Measurements from ENCODE around the gene DYNC1I2. TPM values are rescaled to one million over a fixed set of nuclear protein-coding genes. Genes with fewer than 3 reads are reported as not detected.

Gene DYNC1I2
- total and polyA plus RNA-seq, 2 experiments from 2014 or later: 79.4 to 102 TPM

DNA sequence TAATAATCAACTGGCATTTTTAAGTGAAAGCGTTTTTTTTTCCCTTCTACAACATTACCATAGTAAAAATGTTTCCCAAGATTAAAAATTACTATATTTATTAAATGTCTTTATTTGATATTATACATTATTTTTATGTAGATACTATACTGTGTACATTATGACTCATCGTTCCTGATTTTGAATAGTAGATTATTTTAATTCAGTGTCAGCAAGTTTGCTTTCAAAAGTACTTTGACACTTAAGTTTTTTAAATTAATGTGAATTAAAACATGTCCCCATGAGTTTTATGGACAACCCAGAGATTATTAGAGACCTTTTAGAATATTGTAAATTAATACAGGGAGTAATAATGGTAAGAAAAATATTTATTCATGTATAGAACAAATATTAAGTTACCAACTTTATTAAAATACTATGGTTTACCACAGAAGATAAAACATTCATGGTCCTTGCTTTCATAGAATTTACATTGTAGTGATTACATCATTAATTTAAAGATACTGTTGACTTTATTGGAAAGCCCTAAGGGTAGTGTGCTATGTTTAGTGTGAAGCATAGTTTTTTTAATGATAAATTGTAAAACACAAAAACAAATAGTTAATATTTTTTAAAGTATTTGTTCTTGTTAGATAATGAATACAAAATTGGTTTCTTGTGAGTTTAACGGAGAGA, 21.9 kb downstream of the DYNC1I2 start:
- Histone ChIP-seq H2AFZ (no peak overlapping the region), H3K4me1 (ENCODE audit: insufficient read depth) (no peaks in the 10 kb centered on the region), H3K36me3 (ENCODE audit: insufficient read depth) (no peaks in the 10 kb centered on the region), H3K27me3 (ENCODE audit: insufficient read depth) (no peaks in the 10 kb centered on the region), H3F3A (replicated peaks; ENCODE audit: low read depth) (no peaks in the 10 kb centered on the region), H3K79me2 (replicated peaks; ENCODE audit: insufficient read depth) (0 out of 2 replicates have a peak, but pooled peaks cover 10% of the 10 kb centered on the region), H3K9me2 (ENCODE audit: insufficient read depth) (no peaks in the 10 kb centered on the region), H3K4me3 (no peak overlapping the region), H3K27ac (ENCODE audit: low read depth) (no peak overlapping the region), H4K20me1 (replicated peaks; ENCODE audit: insufficient read depth) (no peaks in the 10 kb centered on the region), H3K4me2 (no peak overlapping the region)
- DNase-seq (ENCODE audit: low spot score): no peak
- H3K4me3 Mint-ChIP-seq: no peak overlapping the region
- no peak for ATAC-seq
- no peaks in the 10 kb centered on the region for H3K4me1 Mint-ChIP-seq
- TF ChIP-seq, protein P1, sequence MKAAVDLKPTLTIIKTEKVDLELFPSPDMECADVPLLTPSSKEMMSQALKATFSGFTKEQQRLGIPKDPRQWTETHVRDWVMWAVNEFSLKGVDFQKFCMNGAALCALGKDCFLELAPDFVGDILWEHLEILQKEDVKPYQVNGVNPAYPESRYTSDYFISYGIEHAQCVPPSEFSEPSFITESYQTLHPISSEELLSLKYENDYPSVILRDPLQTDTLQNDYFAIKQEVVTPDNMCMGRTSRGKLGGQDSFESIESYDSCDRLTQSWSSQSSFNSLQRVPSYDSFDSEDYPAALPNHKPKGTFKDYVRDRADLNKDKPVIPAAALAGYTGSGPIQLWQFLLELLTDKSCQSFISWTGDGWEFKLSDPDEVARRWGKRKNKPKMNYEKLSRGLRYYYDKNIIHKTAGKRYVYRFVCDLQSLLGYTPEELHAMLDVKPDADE (IDR thresholded peaks at IDR 0.05): no peak
- TF ChIP-seq, protein P2, sequence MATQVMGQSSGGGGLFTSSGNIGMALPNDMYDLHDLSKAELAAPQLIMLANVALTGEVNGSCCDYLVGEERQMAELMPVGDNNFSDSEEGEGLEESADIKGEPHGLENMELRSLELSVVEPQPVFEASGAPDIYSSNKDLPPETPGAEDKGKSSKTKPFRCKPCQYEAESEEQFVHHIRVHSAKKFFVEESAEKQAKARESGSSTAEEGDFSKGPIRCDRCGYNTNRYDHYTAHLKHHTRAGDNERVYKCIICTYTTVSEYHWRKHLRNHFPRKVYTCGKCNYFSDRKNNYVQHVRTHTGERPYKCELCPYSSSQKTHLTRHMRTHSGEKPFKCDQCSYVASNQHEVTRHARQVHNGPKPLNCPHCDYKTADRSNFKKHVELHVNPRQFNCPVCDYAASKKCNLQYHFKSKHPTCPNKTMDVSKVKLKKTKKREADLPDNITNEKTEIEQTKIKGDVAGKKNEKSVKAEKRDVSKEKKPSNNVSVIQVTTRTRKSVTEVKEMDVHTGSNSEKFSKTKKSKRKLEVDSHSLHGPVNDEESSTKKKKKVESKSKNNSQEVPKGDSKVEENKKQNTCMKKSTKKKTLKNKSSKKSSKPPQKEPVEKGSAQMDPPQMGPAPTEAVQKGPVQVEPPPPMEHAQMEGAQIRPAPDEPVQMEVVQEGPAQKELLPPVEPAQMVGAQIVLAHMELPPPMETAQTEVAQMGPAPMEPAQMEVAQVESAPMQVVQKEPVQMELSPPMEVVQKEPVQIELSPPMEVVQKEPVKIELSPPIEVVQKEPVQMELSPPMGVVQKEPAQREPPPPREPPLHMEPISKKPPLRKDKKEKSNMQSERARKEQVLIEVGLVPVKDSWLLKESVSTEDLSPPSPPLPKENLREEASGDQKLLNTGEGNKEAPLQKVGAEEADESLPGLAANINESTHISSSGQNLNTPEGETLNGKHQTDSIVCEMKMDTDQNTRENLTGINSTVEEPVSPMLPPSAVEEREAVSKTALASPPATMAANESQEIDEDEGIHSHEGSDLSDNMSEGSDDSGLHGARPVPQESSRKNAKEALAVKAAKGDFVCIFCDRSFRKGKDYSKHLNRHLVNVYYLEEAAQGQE (IDR thresholded peaks at IDR 0.05; ENCODE audit: unreplicated experiment): no peak
- TF ChIP-seq, protein P3, sequence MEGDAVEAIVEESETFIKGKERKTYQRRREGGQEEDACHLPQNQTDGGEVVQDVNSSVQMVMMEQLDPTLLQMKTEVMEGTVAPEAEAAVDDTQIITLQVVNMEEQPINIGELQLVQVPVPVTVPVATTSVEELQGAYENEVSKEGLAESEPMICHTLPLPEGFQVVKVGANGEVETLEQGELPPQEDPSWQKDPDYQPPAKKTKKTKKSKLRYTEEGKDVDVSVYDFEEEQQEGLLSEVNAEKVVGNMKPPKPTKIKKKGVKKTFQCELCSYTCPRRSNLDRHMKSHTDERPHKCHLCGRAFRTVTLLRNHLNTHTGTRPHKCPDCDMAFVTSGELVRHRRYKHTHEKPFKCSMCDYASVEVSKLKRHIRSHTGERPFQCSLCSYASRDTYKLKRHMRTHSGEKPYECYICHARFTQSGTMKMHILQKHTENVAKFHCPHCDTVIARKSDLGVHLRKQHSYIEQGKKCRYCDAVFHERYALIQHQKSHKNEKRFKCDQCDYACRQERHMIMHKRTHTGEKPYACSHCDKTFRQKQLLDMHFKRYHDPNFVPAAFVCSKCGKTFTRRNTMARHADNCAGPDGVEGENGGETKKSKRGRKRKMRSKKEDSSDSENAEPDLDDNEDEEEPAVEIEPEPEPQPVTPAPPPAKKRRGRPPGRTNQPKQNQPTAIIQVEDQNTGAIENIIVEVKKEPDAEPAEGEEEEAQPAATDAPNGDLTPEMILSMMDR (conservative IDR thresholded peaks at IDR 0.05; ENCODE audit: low read depth in 2 of 2): no peak
- TF ChIP-seq EZH2 (IDR thresholded peaks at IDR 0.05; ENCODE audit: low read depth, unreplicated experiment): no peak
- no peak for TF ChIP-seq ZNF114 (CRISPR knock-in tag; IDR thresholded peaks at IDR 0.05)
- H3K36me3 Mint-ChIP-seq (ENCODE audit: low read depth): no peaks in the 10 kb centered on the region
- no peaks in the 10 kb centered on the region for H3K9me3 Mint-ChIP-seq
- H3K27ac Mint-ChIP-seq: no peak overlapping the region
- H3K27me3 Mint-ChIP-seq (ENCODE audit: insufficient read depth, low read depth, poor library complexity): peaks cover 2% of the 10 kb centered on the region

DNA sequence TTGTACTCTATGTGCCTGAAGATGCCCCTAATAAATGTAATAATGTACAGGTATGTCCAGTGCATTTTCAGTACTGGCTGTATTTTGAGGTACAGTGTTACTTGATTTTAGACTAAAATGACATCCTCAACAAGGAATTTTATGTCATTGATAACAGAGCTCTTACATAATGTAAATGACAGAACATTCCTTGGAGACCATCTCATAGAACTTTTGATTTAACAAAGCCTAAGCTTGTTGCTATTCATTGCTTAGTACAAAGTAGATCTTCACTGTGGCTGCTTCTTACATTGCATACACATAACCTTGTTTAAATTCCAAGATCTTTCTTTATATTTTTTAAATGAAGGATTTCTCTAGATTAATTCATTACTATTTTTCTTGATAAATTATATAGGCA, 24.1 kb downstream of the DYNC1I2 start:
- Histone ChIP-seq H2AFZ (no peak overlapping the region), H3K79me2 (replicated peaks; ENCODE audit: insufficient read depth) (no peaks in the 10 kb centered on the region), H3K27ac (ENCODE audit: low read depth) (no peak overlapping the region), H3K4me2 (no peak overlapping the region), H3F3A (replicated peaks; ENCODE audit: low read depth) (no peaks in the 10 kb centered on the region), H3K4me3 (no peak overlapping the region), H3K4me1 (ENCODE audit: insufficient read depth) (no peaks in the 10 kb centered on the region), H4K20me1 (replicated peaks; ENCODE audit: insufficient read depth) (no peaks in the 10 kb centered on the region), H3K36me3 (ENCODE audit: insufficient read depth) (no peaks in the 10 kb centered on the region), H3K9me2 (ENCODE audit: insufficient read depth) (no peaks in the 10 kb centered on the region), H3K27me3 (ENCODE audit: insufficient read depth) (no peaks in the 10 kb centered on the region)
- H3K36me3 Mint-ChIP-seq (ENCODE audit: low read depth): no peaks in the 10 kb centered on the region
- no peak overlapping the region for H3K27ac Mint-ChIP-seq
- TF ChIP-seq EZH2phosphoT487 (IDR thresholded peaks at IDR 0.05; ENCODE audit: unreplicated experiment): no peak
- TF ChIP-seq JUNB (IDR thresholded peaks at IDR 0.05; ENCODE audit: unreplicated experiment): no peak
- no peak for TF ChIP-seq STAT1 (IDR thresholded peaks at IDR 0.05; ENCODE audit: unreplicated experiment)
- no peak for TF ChIP-seq NANOG (IDR thresholded peaks at IDR 0.05; ENCODE audit: borderline replicate concordance)
- TF ChIP-seq ZNF331 (CRISPR knock-in tag; IDR thresholded peaks at IDR 0.05; ENCODE audit: low read depth): no peak
- no peak for TF ChIP-seq POLR2AphosphoS5 (IDR thresholded peaks at IDR 0.05; ENCODE audit: low read depth)
- TF ChIP-seq ZNF114 (CRISPR knock-in tag; IDR thresholded peaks at IDR 0.05): no peak
- peaks cover 2% of the 10 kb centered on the region for H3K27me3 Mint-ChIP-seq (ENCODE audit: insufficient read depth, low read depth, poor library complexity)
- no peaks in the 10 kb centered on the region for H3K9me3 Mint-ChIP-seq
- H3K4me1 Mint-ChIP-seq: no peaks in the 10 kb centered on the region
- no peak overlapping the region for H3K4me3 Mint-ChIP-seq
- ATAC-seq (no peak), DNase-seq (ENCODE audit: low spot score) (no peak)

Measured in GM23338 (cell line).